A549 (cell line): ENCODE results near the gene KHDC4.

Source experiments
- JUNB ChIP-seq: fragments of >200 bp; sonication (Bioruptor Twin); formaldehyde crosslinking; IDR thresholded peaks from 2 replicates; pipeline ENCODE4 v1.6.1; 2016
- NPAS2 ChIP-seq: fragments of 250-450 bp; sonication (Bioruptor Pico); IDR thresholded peaks from 2 replicates; pipeline ENCODE4 v1.8.0; 2022; ENCODE audit warnings: mild to moderate bottlenecking, moderate library complexity, borderline replicate concordance
- POLR2A ChIP-seq: IDR thresholded peaks from 2 replicates; pipeline ENCODE4 v1.6.1; 2012; ENCODE audit warnings: mild to moderate bottlenecking, low read length
- RAD21 ChIP-seq, 2 experiments: fragments of >200 bp in 1 of 2; sonication (Bioruptor Twin) in 1 of 2; formaldehyde crosslinking in 1 of 2; IDR thresholded peaks in 1 of 2; conservative IDR thresholded peaks in 1 of 2; 2 replicates in 1 of 2; 3 replicates in 1 of 2; pipeline ENCODE4 v1.6.1; 2012 to 2018; ENCODE audit warnings: inconsistent platforms in 1 of 2
- RCOR1 ChIP-seq: fragments of 150-350 bp; IDR thresholded peaks from 2 replicates; pipeline ENCODE4 v1.6.1; 2014; ENCODE audit warnings: antibody characterized with exemption, low read length, low read depth
- TF ChIP-seq, protein P1 (sequence below): fragments of >200 bp; sonication (Bioruptor Twin); formaldehyde crosslinking; IDR thresholded peaks from 3 replicates; pipeline ENCODE4 v1.5.1; 2016
- TF ChIP-seq, protein P2 (sequence below): fragments of 450-650 bp; IDR thresholded peaks from 2 replicates; pipeline ENCODE4 v1.6.1; 2014; ENCODE audit warnings: antibody characterized with exemption

GRCh38 chr1:155873860-155874259 is 60.4 kb downstream of the KHDC4 start:
- TF ChIP-seq POLR2A = no peak
- TF ChIP-seq, protein P1, sequence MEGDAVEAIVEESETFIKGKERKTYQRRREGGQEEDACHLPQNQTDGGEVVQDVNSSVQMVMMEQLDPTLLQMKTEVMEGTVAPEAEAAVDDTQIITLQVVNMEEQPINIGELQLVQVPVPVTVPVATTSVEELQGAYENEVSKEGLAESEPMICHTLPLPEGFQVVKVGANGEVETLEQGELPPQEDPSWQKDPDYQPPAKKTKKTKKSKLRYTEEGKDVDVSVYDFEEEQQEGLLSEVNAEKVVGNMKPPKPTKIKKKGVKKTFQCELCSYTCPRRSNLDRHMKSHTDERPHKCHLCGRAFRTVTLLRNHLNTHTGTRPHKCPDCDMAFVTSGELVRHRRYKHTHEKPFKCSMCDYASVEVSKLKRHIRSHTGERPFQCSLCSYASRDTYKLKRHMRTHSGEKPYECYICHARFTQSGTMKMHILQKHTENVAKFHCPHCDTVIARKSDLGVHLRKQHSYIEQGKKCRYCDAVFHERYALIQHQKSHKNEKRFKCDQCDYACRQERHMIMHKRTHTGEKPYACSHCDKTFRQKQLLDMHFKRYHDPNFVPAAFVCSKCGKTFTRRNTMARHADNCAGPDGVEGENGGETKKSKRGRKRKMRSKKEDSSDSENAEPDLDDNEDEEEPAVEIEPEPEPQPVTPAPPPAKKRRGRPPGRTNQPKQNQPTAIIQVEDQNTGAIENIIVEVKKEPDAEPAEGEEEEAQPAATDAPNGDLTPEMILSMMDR = no peak
- no peak for TF ChIP-seq RAD21 (conservative IDR thresholded peaks at IDR 0.05 in 1 of 2, IDR thresholded peaks at IDR 0.05 in 1 of 2)
- no peak for TF ChIP-seq JUNB
- TF ChIP-seq, protein P2, sequence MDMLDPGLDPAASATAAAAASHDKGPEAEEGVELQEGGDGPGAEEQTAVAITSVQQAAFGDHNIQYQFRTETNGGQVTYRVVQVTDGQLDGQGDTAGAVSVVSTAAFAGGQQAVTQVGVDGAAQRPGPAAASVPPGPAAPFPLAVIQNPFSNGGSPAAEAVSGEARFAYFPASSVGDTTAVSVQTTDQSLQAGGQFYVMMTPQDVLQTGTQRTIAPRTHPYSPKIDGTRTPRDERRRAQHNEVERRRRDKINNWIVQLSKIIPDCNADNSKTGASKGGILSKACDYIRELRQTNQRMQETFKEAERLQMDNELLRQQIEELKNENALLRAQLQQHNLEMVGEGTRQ = no peak
- TF ChIP-seq NPAS2 (CRISPR knock-in tag) = no peak
- TF ChIP-seq RCOR1 = no peak
